Mesothelial cell of epicardium (in vitro differentiated cells): ENCODE results near the gene MRPS11. TPM values are rescaled to one million over a fixed set of nuclear protein-coding genes. Genes with fewer than 3 reads are reported as not detected.
A peak's percentile ranks its signal among the peaks of the same experiment; 100 is the strongest.
"Not testable (repeated sequence)": the region's sequence is repeated elsewhere in the genome, so short reads cannot be mapped to it uniquely, and the experiment has no call there.

Experiments used
- DNase-seq, 2 experiments: peaks; one replicate each; pipeline ENCODE4 v3.0.0; 2021; ENCODE audit warnings: low spot score in 2 of 2; ENCODE audit not compliant: unreplicated experiment in 2 of 2
- H3K27ac Mint-ChIP-seq: 2 replicates; pipeline ENCODE4 v1.8.0; 2021; ENCODE audit warnings: mixed read lengths
- H3K27me3 Mint-ChIP-seq: 2 replicates; pipeline ENCODE4 v1.8.0; 2021; ENCODE audit warnings: low read depth, mixed read lengths
- H3K36me3 Mint-ChIP-seq: 2 replicates; pipeline ENCODE4 v1.8.0; 2021; ENCODE audit warnings: mixed read lengths
- H3K4me1 Mint-ChIP-seq: 2 replicates; pipeline ENCODE4 v1.8.0; 2021; ENCODE audit warnings: mixed read lengths
- H3K4me3 Mint-ChIP-seq: 2 replicates; pipeline ENCODE4 v1.8.0; 2021; ENCODE audit warnings: mild to moderate bottlenecking, moderate library complexity, mixed read lengths
- H3K9me3 Mint-ChIP-seq: 2 replicates; pipeline ENCODE4 v1.8.0; 2021; ENCODE audit warnings: mixed read lengths
- CTCF ChIP-seq: fragments of 200-600 bp; sonication (generic); IDR thresholded peaks from one replicate; pipeline ENCODE4 v1.5.0; 2021; ENCODE audit warnings: antibody characterized with exemption; ENCODE audit not compliant: unreplicated experiment
- total RNA-seq: library from RNA; stranded (reverse); gene quantifications from 3 replicates; pipeline ENCODE4 v1.2.1, GENCODE V29; 2021

Gene MRPS11
- total RNA-seq, 1 donor from 2014 or later = 38.9 TPM

DNA sequence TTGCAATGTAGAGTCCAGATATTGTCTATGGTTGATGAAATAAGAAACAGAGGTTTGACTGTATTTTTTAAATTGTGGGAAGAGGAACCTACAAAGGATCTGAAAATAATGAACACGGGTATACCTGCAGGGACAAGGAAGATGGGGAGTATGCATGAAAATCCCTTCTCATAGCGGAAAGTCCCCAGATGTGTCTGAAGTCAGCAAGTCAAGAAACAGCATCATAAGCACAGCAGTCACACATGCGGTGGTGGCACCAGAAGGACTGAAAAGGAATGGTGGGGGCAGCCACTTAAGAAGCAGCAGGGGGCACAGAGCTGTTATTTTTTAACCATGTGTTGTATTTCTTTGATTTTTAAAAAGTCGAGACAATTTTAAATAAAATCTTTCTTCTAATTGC is 4.7 kb downstream of the MRPS11 start:
- no peak for DNase-seq
- no peak for TF ChIP-seq CTCF
- Mint-ChIP-seq H3K27me3 (no peaks in the 10 kb centered on the region), H3K4me1 (peaks cover 8% of the 10 kb centered on the region), H3K4me3 (no peak overlapping the region), H3K36me3 (peaks cover 8% of the 10 kb centered on the region), H3K27ac (no peak overlapping the region), H3K9me3 (no peaks in the 10 kb centered on the region)

GRCh38 chr15:88473661-88474293 is 6.3 kb downstream of the MRPS11 start:
- H3K9me3 Mint-ChIP-seq, H3K27me3 Mint-ChIP-seq, DNase-seq, H3K27ac Mint-ChIP-seq, H3K4me3 Mint-ChIP-seq, H3K4me1 Mint-ChIP-seq: not testable (repeated sequence)
- H3K36me3 Mint-ChIP-seq = peaks cover 17% of the 10 kb centered on the region

GRCh38 chr15:88476635-88477060 is 9.1 kb downstream of the MRPS11 start:
- Mint-ChIP-seq H3K36me3 (peaks cover 17% of the 10 kb centered on the region), H3K27ac (no peak overlapping the region), H3K27me3 (no peaks in the 10 kb centered on the region), H3K9me3 (no peaks in the 10 kb centered on the region), H3K4me1 (no peaks in the 10 kb centered on the region), H3K4me3 (no peak overlapping the region)
- no peak for DNase-seq
- TF ChIP-seq CTCF = peak; percentile 65

DNA sequence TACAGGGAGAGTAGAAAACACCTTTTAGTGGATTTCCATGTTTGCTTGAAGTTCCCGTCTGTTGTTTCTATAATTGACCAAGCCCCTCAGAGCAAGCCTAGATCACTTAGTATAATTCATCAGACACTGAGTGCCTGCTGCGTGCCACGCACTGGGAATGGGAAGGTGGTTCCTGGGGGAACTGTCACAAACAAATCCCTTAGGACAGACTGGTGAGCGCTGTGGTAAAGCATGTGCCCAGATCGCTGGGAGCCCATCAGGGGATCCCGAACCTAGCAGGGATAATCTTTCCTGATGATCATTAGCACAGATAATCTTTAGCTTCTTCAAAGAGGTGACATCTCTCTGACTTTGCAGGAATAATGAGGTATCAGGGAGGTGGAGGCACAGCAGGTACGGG is 9.6 kb downstream of the MRPS11 start:
- TF ChIP-seq CTCF = no peak
- no peak overlapping the region for H3K4me3 Mint-ChIP-seq
- no peaks in the 10 kb centered on the region for H3K27me3 Mint-ChIP-seq
- H3K9me3 Mint-ChIP-seq = no peaks in the 10 kb centered on the region
- H3K27ac Mint-ChIP-seq = no peak overlapping the region
- peaks cover 14% of the 10 kb centered on the region for H3K36me3 Mint-ChIP-seq
- DNase-seq = no peak
- no peaks in the 10 kb centered on the region for H3K4me1 Mint-ChIP-seq

GRCh38 chr15:88477904-88478303 is 10.4 kb downstream of the MRPS11 start:
- Mint-ChIP-seq H3K36me3 (peaks cover 12% of the 10 kb centered on the region), H3K4me3 (no peak overlapping the region), H3K27ac (no peak overlapping the region), H3K9me3 (no peaks in the 10 kb centered on the region), H3K27me3 (peaks cover 3% of the 10 kb centered on the region), H3K4me1 (no peaks in the 10 kb centered on the region)
- no peak for TF ChIP-seq CTCF
- no peak for DNase-seq

DNA sequence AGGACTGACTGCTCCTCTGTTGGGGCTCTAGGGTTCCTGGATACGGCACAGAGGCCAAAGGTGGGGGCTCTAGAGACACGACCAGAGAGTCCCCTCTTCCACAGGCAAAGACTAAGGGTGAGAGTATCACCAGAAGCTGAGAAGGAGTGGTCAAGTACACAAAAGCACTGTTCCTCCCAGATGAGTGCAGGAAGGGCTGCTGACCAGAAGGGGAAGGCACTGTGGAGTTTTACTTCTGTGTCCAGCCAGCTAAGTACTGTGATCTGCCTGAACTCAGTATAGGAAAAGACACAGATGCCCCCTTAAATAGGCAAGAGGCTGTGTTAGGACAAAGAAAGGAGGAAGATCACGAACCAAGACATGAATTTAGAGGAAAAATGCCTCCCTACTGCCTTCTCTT is 11.7 kb downstream of the MRPS11 start:
- Mint-ChIP-seq H3K9me3 (no peaks in the 10 kb centered on the region), H3K4me3 (no peak overlapping the region), H3K27me3 (peaks cover 6% of the 10 kb centered on the region), H3K36me3 (peaks cover 12% of the 10 kb centered on the region), H3K27ac (no peak overlapping the region), H3K4me1 (peaks cover 3% of the 10 kb centered on the region)
- TF ChIP-seq CTCF = no peak
- no peak for DNase-seq
